HCT116 (cell line): ENCODE results near the gene NKAIN4.

Experiments used
- CTCF ChIP-seq, 3 experiments: fragments of 200-600 bp in 1 of 3; sonication (generic) in 1 of 3; IDR thresholded peaks in 2 of 3; conservative IDR thresholded peaks in 1 of 3; 2 replicates each; pipeline ENCODE4 v1.5.1; 2012 to 2017; ENCODE audit warnings: low read depth in 2 of 3, low read length in 2 of 3, antibody characterized with exemption in 1 of 3, borderline replicate concordance in 1 of 3, control low read depth in 1 of 3, mild to moderate bottlenecking in 1 of 3, mixed read lengths in 1 of 3, mixed run types in 1 of 3, moderate library complexity in 1 of 3; ENCODE audit not compliant: insufficient read depth in 1 of 3
- EZH2phosphoT487 ChIP-seq: fragments of 200-600 bp; IDR thresholded peaks from 2 replicates; pipeline ENCODE4 v1.6.1; 2018; ENCODE audit warnings: antibody characterized with exemption, borderline replicate concordance
- POLR2A ChIP-seq: IDR thresholded peaks from 2 replicates; pipeline ENCODE4 v1.7.0; 2011; ENCODE audit warnings: borderline replicate concordance; ENCODE audit not compliant: insufficient read depth, insufficient read length; ENCODE audit errors: extremely low read depth
- REST ChIP-seq: IDR thresholded peaks from 2 replicates; pipeline ENCODE4 v1.6.1; 2012; ENCODE audit warnings: low read depth

- TF ChIP-seq POLR2A (no peak), EZH2phosphoT487 (no peak), CTCF (IDR thresholded peaks at IDR 0.05 in 2 of 3, conservative IDR thresholded peaks at IDR 0.05 in 1 of 3; ENCODE audit: borderline replicate concordance in 1 of 3, insufficient read depth in 1 of 3, low read depth in 2 of 3, low read length in 2 of 3) (no peak), REST (no peak)
Observed at GRCh38 chr20:63247671-63248228, 6.5 kb downstream of the NKAIN4 start.
